ENCODE measurements around the gene GALNTL6. TPM values are rescaled to one million over a fixed set of nuclear protein-coding genes. Genes with fewer than 3 reads are reported as not detected.
"Not testable (repeated sequence)": the region's sequence is repeated elsewhere in the genome, so short reads cannot be mapped to it uniquely, and the experiment has no call there.

The GALNTL6 gene
- polyA plus RNA-seq, 4 donors = 0.30 to 0.45 (median 0.31) TPM; not detected in 1

GRCh38 chr4:173041482-173041881, 1228.3 kb downstream of the GALNTL6 start:
- WGBS, 3 donors = 94 to 97% (median 97%) methylated on average over 1 of the region's 1 CpG
- Histone ChIP-seq H3K27ac (ENCODE audit: low read depth in 1 of 3, low read length in 2 of 3) (no peak overlapping the region), H3K4me3 (ENCODE audit: low read depth in 1 of 3, low read length in 3 of 3) (no peak overlapping the region), H3K27me3 (ENCODE audit: control insufficient read depth in 3 of 3, insufficient read depth in 3 of 3, low read length in 3 of 3) (no peaks in the 10 kb centered on the region), H3K4me1 (ENCODE audit: control insufficient read depth in 3 of 3, insufficient read depth in 2 of 3, low read depth in 1 of 3, low read length in 2 of 3) (peaks cover 0 to 7% (median 0%) of the 10 kb centered on the region in 3 donors), H3K36me3 (ENCODE audit: control insufficient read depth in 3 of 3, insufficient read depth in 2 of 3, low read depth in 1 of 3, low read length in 3 of 3) (no peaks in the 10 kb centered on the region), H3K9me3 (ENCODE audit: control insufficient read depth in 2 of 2, insufficient read depth in 1 of 2, low read depth in 1 of 2, low read length in 1 of 2) (no peaks in the 10 kb centered on the region)
- FAIRE-seq (no peak), DNase-seq (no peak)

- not testable (repeated sequence) for FAIRE-seq; H3K4me1 ChIP-seq (ENCODE audit: control insufficient read depth in 3 of 3, insufficient read depth in 2 of 3, low read depth in 1 of 3, low read length in 2 of 3); H3K36me3 ChIP-seq (ENCODE audit: control insufficient read depth in 3 of 3, insufficient read depth in 2 of 3, low read depth in 1 of 3, low read length in 3 of 3); H3K27ac ChIP-seq (ENCODE audit: low read depth in 1 of 3, low read length in 2 of 3); H3K4me3 ChIP-seq (ENCODE audit: low read depth in 1 of 3, low read length in 3 of 3); H3K9me3 ChIP-seq (ENCODE audit: control insufficient read depth in 2 of 2, insufficient read depth in 1 of 2, low read depth in 1 of 2, low read length in 1 of 2); H3K27me3 ChIP-seq (ENCODE audit: control insufficient read depth in 3 of 3, insufficient read depth in 3 of 3, low read length in 3 of 3); DNase-seq
- WGBS, 3 donors = 91 to 94% (median 94%) methylated on average over 1 of the region's 1 CpG
Observed at GRCh38 chr4:173042139-173042538, 1228.9 kb downstream of the GALNTL6 start.

GRCh38 chr4:173044340-173044739, 1231.1 kb downstream of the GALNTL6 start:
- no peak overlapping the region for H3K4me3 ChIP-seq (ENCODE audit: low read depth in 1 of 3, low read length in 3 of 3)
- no peaks in the 10 kb centered on the region for H3K27me3 ChIP-seq (ENCODE audit: control insufficient read depth in 3 of 3, insufficient read depth in 3 of 3, low read length in 3 of 3)
- peak; percentile 96 for FAIRE-seq
- WGBS, 3 donors = 88 to 94% (median 90%) methylated on average over 1 of the region's 1 CpG
- peaks cover 0 to 7% (median 0%) of the 10 kb centered on the region in 3 donors for H3K4me1 ChIP-seq (ENCODE audit: control insufficient read depth in 3 of 3, insufficient read depth in 2 of 3, low read depth in 1 of 3, low read length in 2 of 3)
- DNase-seq = no peak
- H3K9me3 ChIP-seq (ENCODE audit: control insufficient read depth in 2 of 2, insufficient read depth in 1 of 2, low read depth in 1 of 2, low read length in 1 of 2) = no peaks in the 10 kb centered on the region
- H3K27ac ChIP-seq (ENCODE audit: low read depth in 1 of 3, low read length in 2 of 3) = no peak overlapping the region
- H3K36me3 ChIP-seq (ENCODE audit: control insufficient read depth in 3 of 3, insufficient read depth in 2 of 3, low read depth in 1 of 3, low read length in 3 of 3) = no peaks in the 10 kb centered on the region

- Histone ChIP-seq H3K4me1 (ENCODE audit: control insufficient read depth in 3 of 3, insufficient read depth in 2 of 3, low read depth in 1 of 3, low read length in 2 of 3) (no peaks in the 10 kb centered on the region), H3K27me3 (ENCODE audit: control insufficient read depth in 3 of 3, insufficient read depth in 3 of 3, low read length in 3 of 3) (no peaks in the 10 kb centered on the region), H3K36me3 (ENCODE audit: control insufficient read depth in 3 of 3, insufficient read depth in 2 of 3, low read depth in 1 of 3, low read length in 3 of 3) (no peaks in the 10 kb centered on the region), H3K27ac (ENCODE audit: low read depth in 1 of 3, low read length in 2 of 3) (no peak overlapping the region), H3K4me3 (ENCODE audit: low read depth in 1 of 3, low read length in 3 of 3) (no peak overlapping the region), H3K9me3 (ENCODE audit: control insufficient read depth in 2 of 2, insufficient read depth in 1 of 2, low read depth in 1 of 2, low read length in 1 of 2) (no peaks in the 10 kb centered on the region)
- DNase-seq (no peak), FAIRE-seq (no peak)
- WGBS, 3 donors = 50 to 82% (median 54%) methylated on average over 1 of the region's 1 CpG
Observed at GRCh38 chr4:173045571-173045970, 1232.4 kb downstream of the GALNTL6 start.

- peak in 1 of 2 donors; percentile 26 for DNase-seq
- no peaks in the 10 kb centered on the region for H3K27me3 ChIP-seq (ENCODE audit: control insufficient read depth in 3 of 3, insufficient read depth in 3 of 3, low read length in 3 of 3)
- no peak overlapping the region for H3K27ac ChIP-seq (ENCODE audit: low read depth in 1 of 3, low read length in 2 of 3)
- H3K4me3 ChIP-seq (ENCODE audit: low read depth in 1 of 3, low read length in 3 of 3) = no peak overlapping the region
- H3K36me3 ChIP-seq (ENCODE audit: control insufficient read depth in 3 of 3, insufficient read depth in 2 of 3, low read depth in 1 of 3, low read length in 3 of 3) = no peaks in the 10 kb centered on the region
- no peaks in the 10 kb centered on the region for H3K4me1 ChIP-seq (ENCODE audit: control insufficient read depth in 3 of 3, insufficient read depth in 2 of 3, low read depth in 1 of 3, low read length in 2 of 3)
- FAIRE-seq = no peak
- no peaks in the 10 kb centered on the region for H3K9me3 ChIP-seq (ENCODE audit: control insufficient read depth in 2 of 2, insufficient read depth in 1 of 2, low read depth in 1 of 2, low read length in 1 of 2)
- WGBS, 3 donors = 90 to 100% (median 97%) methylated on average over 2 of the region's 2 CpGs
Observed at GRCh38 chr4:173046144-173046543, 1232.9 kb downstream of the GALNTL6 start.

GRCh38 chr4:173046818-173047217, 1233.6 kb downstream of the GALNTL6 start:
- no peaks in the 10 kb centered on the region for H3K36me3 ChIP-seq (ENCODE audit: control insufficient read depth in 3 of 3, insufficient read depth in 2 of 3, low read depth in 1 of 3, low read length in 3 of 3)
- no peak for FAIRE-seq
- no peak overlapping the region for H3K4me3 ChIP-seq (ENCODE audit: low read depth in 1 of 3, low read length in 3 of 3)
- no peak overlapping the region for H3K27ac ChIP-seq (ENCODE audit: low read depth in 1 of 3, low read length in 2 of 3)
- 83 to 93% (median 87%) methylated on average over 5 of the region's 5 CpGs for WGBS, 3 donors
- no peaks in the 10 kb centered on the region for H3K9me3 ChIP-seq (ENCODE audit: control insufficient read depth in 2 of 2, insufficient read depth in 1 of 2, low read depth in 1 of 2, low read length in 1 of 2)
- H3K27me3 ChIP-seq (ENCODE audit: control insufficient read depth in 3 of 3, insufficient read depth in 3 of 3, low read length in 3 of 3) = no peaks in the 10 kb centered on the region
- H3K4me1 ChIP-seq (ENCODE audit: control insufficient read depth in 3 of 3, insufficient read depth in 2 of 3, low read depth in 1 of 3, low read length in 2 of 3) = no peaks in the 10 kb centered on the region
- no peak for DNase-seq

GRCh38 chr4:173051232-173051631, 1238.0 kb downstream of the GALNTL6 start:
- Histone ChIP-seq H3K4me3 (ENCODE audit: low read depth in 1 of 3, low read length in 3 of 3) (no peak overlapping the region), H3K9me3 (ENCODE audit: control insufficient read depth in 2 of 2, insufficient read depth in 1 of 2, low read depth in 1 of 2, low read length in 1 of 2) (no peaks in the 10 kb centered on the region), H3K27ac (ENCODE audit: low read depth in 1 of 3, low read length in 2 of 3) (no peak overlapping the region), H3K27me3 (ENCODE audit: control insufficient read depth in 3 of 3, insufficient read depth in 3 of 3, low read length in 3 of 3) (no peaks in the 10 kb centered on the region), H3K36me3 (ENCODE audit: control insufficient read depth in 3 of 3, insufficient read depth in 2 of 3, low read depth in 1 of 3, low read length in 3 of 3) (no peaks in the 10 kb centered on the region), H3K4me1 (ENCODE audit: control insufficient read depth in 3 of 3, insufficient read depth in 2 of 3, low read depth in 1 of 3, low read length in 2 of 3) (no peaks in the 10 kb centered on the region)
- FAIRE-seq = no peak
- 90 to 96% (median 94%) methylated on average over 2 of the region's 2 CpGs for WGBS, 3 donors
- DNase-seq = no peak

GRCh38 chr4:173051716-173052115, 1238.5 kb downstream of the GALNTL6 start:
- FAIRE-seq = no peak
- Histone ChIP-seq H3K27me3 (ENCODE audit: control insufficient read depth in 3 of 3, insufficient read depth in 3 of 3, low read length in 3 of 3) (no peaks in the 10 kb centered on the region), H3K4me1 (ENCODE audit: control insufficient read depth in 3 of 3, insufficient read depth in 2 of 3, low read depth in 1 of 3, low read length in 2 of 3) (no peaks in the 10 kb centered on the region), H3K27ac (ENCODE audit: low read depth in 1 of 3, low read length in 2 of 3) (no peak overlapping the region), H3K36me3 (ENCODE audit: control insufficient read depth in 3 of 3, insufficient read depth in 2 of 3, low read depth in 1 of 3, low read length in 3 of 3) (no peaks in the 10 kb centered on the region), H3K9me3 (ENCODE audit: control insufficient read depth in 2 of 2, insufficient read depth in 1 of 2, low read depth in 1 of 2, low read length in 1 of 2) (no peaks in the 10 kb centered on the region), H3K4me3 (ENCODE audit: low read depth in 1 of 3, low read length in 3 of 3) (no peak overlapping the region)
- WGBS, 3 donors = 59 to 86% (median 78%) methylated on average over 9 of the region's 9 CpGs
- DNase-seq = no peak

GRCh38 chr4:173052439-173052838, 1239.2 kb downstream of the GALNTL6 start:
- no peak for FAIRE-seq
- 78 to 95% (median 91%) methylated on average over 2 of the region's 2 CpGs for WGBS, 3 donors

More at GRCh38 chr4:173052439-173052838, 1239.2 kb downstream of the GALNTL6 start:
- Histone ChIP-seq H3K36me3 (ENCODE audit: control insufficient read depth in 3 of 3, insufficient read depth in 2 of 3, low read depth in 1 of 3, low read length in 3 of 3) (no peaks in the 10 kb centered on the region), H3K4me3 (ENCODE audit: low read depth in 1 of 3, low read length in 3 of 3) (no peak overlapping the region), H3K27ac (ENCODE audit: low read depth in 1 of 3, low read length in 2 of 3) (no peak overlapping the region), H3K9me3 (ENCODE audit: control insufficient read depth in 2 of 2, insufficient read depth in 1 of 2, low read depth in 1 of 2, low read length in 1 of 2) (no peaks in the 10 kb centered on the region), H3K27me3 (ENCODE audit: control insufficient read depth in 3 of 3, insufficient read depth in 3 of 3, low read length in 3 of 3) (no peaks in the 10 kb centered on the region), H3K4me1 (ENCODE audit: control insufficient read depth in 3 of 3, insufficient read depth in 2 of 3, low read depth in 1 of 3, low read length in 2 of 3) (no peaks in the 10 kb centered on the region)
- no peak for DNase-seq

Measured in small intestine (tissue), 7 donors.